Measurements from ENCODE around the gene RAB28. TPM values are rescaled to one million over a fixed set of nuclear protein-coding genes. Genes with fewer than 3 reads are reported as not detected.

The RAB28 gene
- polyA plus RNA-seq, 4 donors: 29.9 to 35.4 (median 32.5) TPM

DNA sequence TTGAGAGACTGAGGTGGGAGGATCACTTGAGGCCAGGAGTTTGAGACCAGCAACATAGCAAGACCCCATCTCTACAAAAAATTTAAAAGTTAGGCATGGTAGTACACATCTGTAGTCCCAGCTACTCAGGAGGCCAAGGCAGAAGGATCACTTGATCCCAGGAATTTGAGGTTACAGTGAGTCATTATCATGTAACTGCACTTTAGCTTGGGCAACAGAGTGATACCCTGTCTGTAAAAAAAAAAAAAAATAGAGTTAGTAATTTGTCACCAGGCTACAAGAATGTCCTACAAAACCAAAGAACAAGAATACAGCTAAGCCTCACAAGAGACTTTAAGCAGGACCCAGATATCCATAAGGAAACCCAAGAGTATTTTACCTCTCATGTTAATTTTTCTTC lies 27.0 kb upstream of the RAB28 start:
- no peak for DNase-seq (ENCODE audit: low read depth in 4 of 4, low spot score in 2 of 4)

DNA sequence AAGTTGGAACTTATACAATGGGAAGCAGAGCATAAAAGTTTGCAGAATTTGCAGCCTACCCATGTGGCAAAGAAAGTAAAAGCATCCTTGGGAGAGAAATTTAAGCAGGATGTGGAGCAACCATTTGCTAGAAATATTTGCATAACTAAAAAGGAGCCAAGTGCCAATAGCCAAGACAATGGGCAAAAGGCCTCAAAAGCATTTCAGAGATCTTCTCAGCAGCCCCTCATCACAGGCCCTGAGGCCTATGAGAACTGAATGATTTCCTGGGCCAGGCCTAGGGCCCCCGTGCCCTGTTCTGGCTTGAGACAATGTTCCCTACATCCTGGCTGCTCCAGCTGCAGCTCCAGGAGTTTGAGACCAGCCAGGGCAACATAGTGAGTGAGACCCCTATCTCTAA lies 25.3 kb upstream of the RAB28 start:
- DNase-seq (ENCODE audit: low read depth in 4 of 4, low spot score in 2 of 4): no peak

DNA sequence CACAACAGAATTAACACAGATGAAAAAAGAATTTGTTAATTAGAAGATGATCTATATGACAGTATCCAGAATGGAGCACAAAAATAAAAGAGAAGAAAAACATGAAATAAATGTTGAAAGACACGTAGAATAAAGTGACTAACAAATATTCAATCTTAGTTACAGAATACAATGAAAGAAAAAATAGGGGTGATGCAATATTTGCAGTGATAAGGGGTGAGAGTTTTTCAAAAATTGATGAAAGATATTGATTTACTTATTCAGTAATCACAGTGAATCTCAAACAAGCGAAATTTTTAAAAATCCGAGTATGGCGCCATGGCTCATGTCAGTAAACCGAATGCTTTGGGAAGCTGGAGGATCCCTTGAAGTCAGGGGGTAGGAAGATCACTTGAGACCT lies 20.2 kb upstream of the RAB28 start:
- no peak for DNase-seq (ENCODE audit: low read depth in 4 of 4, low spot score in 2 of 4)

DNA sequence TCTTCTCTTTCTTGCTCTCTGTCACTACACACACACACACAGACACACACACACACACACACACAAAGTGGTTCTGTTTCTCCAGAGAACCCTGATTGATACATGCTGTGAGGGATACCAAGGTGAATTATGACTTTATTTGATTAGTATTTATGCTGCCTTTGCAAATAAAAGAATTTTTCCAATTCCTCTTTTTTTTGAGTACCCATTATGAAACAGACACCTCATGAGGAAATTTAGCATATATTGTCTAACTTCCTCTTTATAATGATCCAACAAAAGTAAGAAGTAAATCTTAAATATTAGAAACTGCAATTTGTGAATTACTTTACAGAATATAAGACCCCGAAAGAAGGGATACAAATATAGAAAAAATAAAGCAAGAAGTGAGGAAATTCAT lies 14.3 kb upstream of the RAB28 start:
- DNase-seq (ENCODE audit: low read depth in 4 of 4, low spot score in 2 of 4): no peak

DNA sequence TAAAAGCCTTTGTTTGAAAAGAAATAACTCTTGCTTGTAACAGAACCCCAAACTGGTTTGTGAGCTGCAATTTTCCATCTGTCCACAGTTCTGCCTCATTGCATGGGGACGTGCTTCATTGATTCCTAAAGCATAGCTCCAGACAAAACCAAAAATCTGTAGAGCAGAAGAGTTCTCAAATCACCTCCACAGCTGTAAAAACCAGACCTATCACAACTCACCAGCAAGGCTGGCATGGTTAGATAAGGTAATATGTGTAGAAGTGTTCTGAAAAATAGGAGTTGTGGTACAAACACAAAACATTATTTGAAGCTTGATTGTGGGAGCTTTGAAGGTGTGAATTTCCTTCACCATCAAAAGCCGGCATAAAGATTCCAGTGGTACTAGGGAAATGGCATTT lies 12.5 kb upstream of the RAB28 start:
- no peak for DNase-seq (ENCODE audit: low read depth in 4 of 4, low spot score in 2 of 4)

DNA sequence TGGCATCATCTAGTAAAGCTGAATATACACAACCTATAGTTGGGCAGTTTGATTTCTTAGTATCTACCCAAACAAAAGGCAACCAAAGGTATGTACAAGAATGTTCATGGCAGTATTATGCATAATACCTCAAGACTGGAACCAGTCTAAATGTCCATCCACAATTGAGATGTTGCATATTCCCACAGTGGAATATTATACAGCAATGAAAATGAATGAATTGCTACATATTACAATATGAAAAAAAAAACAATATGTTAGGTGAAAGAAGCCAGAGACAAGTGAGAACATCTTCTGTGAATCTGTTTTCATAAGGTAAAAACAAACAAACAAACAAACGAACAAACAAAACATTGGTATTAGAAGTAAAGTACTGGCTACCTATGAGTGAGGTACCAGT lies 11.6 kb upstream of the RAB28 start:
- no peak for DNase-seq (ENCODE audit: low read depth in 4 of 4, low spot score in 2 of 4)

GRCh38 chr4:13493793-13494192 lies 9.7 kb upstream of the RAB28 start:
- no peak for DNase-seq (ENCODE audit: low read depth in 4 of 4, low spot score in 2 of 4)

- DNase-seq (ENCODE audit: low read depth in 4 of 4, low spot score in 2 of 4): no peak
Measured at GRCh38 chr4:13492747-13493146, 8.6 kb upstream of the RAB28 start.

GRCh38 chr4:13484749-13485221 lies 645 bp upstream of the RAB28 start:
- DNase-seq (ENCODE audit: low read depth in 4 of 4, low spot score in 2 of 4): peak in 1 of 4 donors; percentile 41

GRCh38 chr4:13483768-13484121 lies 395 bp downstream of the RAB28 start:
- DNase-seq (ENCODE audit: low read depth in 4 of 4, low spot score in 2 of 4): peak in 3 of 4 donors; percentile 41 to 65 (median 55)

DNA sequence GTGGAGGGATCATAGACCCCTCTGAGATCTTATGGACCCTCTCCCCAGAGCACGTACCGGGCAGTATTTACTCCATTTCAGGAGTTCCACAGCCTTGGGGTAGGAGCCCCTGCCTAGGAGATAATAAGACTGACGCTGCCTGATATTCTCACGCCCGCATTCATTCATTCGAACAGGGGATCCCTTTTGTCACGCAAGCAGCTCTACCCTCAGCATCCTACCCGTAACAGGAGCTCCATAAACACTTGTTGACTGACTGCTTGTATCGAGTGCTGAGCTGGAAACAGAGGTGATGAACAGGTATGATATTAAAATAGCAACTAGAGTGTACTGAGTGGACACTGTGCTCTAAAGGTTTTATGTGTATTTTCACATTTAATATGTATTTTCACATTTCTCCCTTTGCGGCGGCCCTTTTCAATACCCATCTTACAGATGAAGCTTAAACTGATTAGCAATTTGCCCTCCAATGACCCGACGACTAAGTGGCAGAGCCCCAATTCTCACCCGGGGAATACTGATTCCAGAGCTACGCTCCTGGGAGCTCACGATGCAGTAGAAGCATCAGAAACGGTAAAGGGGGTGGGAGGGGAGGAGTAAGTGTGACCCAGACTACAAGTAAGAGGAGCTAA lies 888 bp downstream of the RAB28 start:
- DNase-seq (ENCODE audit: low read depth in 4 of 4, low spot score in 2 of 4): peak in 2 of 4 donors; percentile 37 to 49

DNA sequence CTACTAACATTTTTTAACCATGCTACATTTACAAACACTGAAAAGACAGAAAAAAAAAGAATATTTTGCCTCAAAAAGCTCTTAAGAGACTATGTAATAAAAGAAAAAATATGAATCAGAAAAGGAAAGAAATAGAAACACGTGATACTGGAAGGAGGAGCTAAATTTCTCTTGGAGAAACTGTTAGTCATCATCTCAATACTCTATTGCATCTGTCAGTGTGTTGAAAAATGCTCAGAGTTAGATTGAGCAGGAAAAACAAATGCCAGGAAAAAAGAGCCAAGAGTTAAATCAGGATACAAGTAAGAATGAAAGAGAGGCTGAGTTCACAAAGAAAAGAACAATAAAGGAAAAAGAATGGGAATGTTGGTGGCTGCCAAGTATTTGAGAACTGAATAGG lies 2.6 kb downstream of the RAB28 start:
- no peak for DNase-seq (ENCODE audit: low read depth in 4 of 4, low spot score in 2 of 4)

DNA sequence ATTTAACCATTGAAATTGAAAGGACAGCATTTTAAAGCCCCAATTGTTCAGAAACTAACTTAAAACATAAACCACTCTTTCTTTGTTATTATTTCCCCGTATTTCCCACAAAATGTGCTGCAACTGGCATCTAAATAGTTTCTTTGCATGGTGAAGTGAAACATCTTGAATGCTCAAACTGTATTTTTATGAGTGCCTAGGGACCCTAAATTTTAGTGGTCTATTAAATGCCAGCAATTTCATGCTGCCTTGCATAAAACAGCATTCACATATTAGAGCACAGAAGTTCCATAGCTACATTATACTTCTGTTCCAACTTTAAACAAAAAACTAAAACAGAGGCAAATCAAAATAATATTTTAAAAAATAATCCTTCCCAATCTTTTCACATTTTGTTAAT lies 5.4 kb downstream of the RAB28 start:
- no peak for DNase-seq (ENCODE audit: low read depth in 4 of 4, low spot score in 2 of 4)

GRCh38 chr4:13478131-13478530 lies 6.0 kb downstream of the RAB28 start:
- no peak for DNase-seq (ENCODE audit: low read depth in 4 of 4, low spot score in 2 of 4)

- no peak for DNase-seq (ENCODE audit: low read depth in 4 of 4, low spot score in 2 of 4)
Measured at GRCh38 chr4:13476915-13477314, 7.2 kb downstream of the RAB28 start.

- no peak for DNase-seq (ENCODE audit: low read depth in 4 of 4, low spot score in 2 of 4)
Measured at GRCh38 chr4:13476152-13476551, 8.0 kb downstream of the RAB28 start.

DNA sequence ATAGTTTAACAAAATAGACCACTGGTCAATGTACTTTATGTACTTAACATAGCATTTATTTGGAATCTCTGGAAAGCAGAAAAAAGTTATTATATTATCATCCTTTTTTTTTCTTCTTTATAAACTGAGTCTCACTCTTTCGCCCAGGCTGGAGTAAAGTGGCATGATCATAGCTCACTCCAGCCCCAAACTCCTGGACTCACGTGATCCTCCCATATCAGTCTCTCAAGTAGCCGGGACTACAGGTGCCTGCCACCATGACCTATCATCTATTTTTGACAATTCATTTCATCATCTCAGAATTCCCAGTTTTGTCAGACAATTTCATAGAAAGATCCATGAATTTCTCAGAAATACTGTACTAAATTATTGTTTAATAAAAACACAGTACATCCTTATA lies 12.7 kb downstream of the RAB28 start:
- DNase-seq (ENCODE audit: low read depth in 4 of 4, low spot score in 2 of 4): no peak

GRCh38 chr4:13470379-13470778 lies 13.8 kb downstream of the RAB28 start:
- no peak for DNase-seq (ENCODE audit: low read depth in 4 of 4, low spot score in 2 of 4)

GRCh38 chr4:13464973-13465372 lies 19.2 kb downstream of the RAB28 start:
- DNase-seq (ENCODE audit: low read depth in 4 of 4, low spot score in 2 of 4): no peak

DNA sequence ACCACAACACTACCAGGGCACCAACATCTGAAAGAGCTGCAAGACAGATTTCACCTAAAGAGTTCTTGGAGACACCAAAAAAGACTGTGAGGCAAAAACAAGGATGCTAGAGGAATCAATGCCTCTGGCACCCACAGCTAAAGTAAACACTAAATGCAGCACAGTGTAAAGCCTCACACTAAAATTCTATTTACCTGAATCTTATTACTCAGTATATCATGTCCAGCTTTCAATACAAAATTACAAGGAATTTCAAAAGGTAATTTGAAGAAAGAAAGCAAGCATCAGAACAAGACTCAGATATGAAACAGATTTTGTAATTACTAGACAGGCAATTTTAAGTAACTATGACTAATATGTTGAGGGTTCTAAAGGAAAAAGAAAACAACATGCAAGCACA lies 19.6 kb downstream of the RAB28 start:
- DNase-seq (ENCODE audit: low read depth in 4 of 4, low spot score in 2 of 4): no peak

GRCh38 chr4:13461191-13461905 lies 22.8 kb downstream of the RAB28 start:
- DNase-seq (ENCODE audit: low read depth in 4 of 4, low spot score in 2 of 4): peak in 1 of 4 donors; percentile 27

DNA sequence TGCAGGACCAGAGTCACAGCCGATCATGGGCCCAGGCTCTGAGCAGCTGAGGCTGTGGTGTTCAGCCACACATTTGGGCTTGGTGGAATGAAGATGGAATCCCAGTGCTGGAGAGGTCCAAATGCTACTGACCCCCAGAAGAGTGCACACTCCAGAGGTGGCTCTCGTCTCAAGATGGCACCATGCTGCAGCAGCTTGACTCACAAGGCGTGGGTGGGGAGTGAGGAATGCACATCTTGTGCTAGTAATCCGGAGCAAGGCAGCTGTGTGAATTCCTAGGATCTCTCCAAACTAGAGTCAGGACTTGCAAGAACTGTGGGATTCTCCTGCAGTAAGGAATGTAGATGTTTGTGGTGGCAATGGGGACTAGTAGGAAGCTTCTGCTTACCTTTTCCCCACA lies 28.7 kb downstream of the RAB28 start:
- no peak for DNase-seq (ENCODE audit: low read depth in 4 of 4, low spot score in 2 of 4)

Measured in left renal cortex interstitium (tissue), 4 donors.